Colonic mucosa (tissue), 4 donors: ENCODE data around the gene HABP2. TPM values are rescaled to one million over a fixed set of nuclear protein-coding genes. Genes with fewer than 3 reads are reported as not detected.

Experiments
- DNase-seq: peaks from one replicate; pipeline ENCODE4 v3.0.0-alpha.2; 2020
- H3K27ac ChIP-seq: fragments of 200-600 bp; one replicate; pipeline ENCODE4 v1.8.0; 2021
- H3K27me3 ChIP-seq: fragments of 200-600 bp; one replicate; pipeline ENCODE4 v1.8.0; 2021
- H3K36me3 ChIP-seq: fragments of 200-600 bp; one replicate; pipeline ENCODE4 v1.8.0; 2021
- H3K4me1 ChIP-seq: fragments of 200-600 bp; one replicate; pipeline ENCODE4 v1.8.0; 2021; ENCODE audit warnings: mild to moderate bottlenecking
- H3K4me3 ChIP-seq: fragments of 200-600 bp; one replicate; pipeline ENCODE4 v1.8.0; 2021
- H3K9ac ChIP-seq, 2 donors: one replicate each; pipeline ENCODE4 v1.7.0; 2013; ENCODE audit warnings: control low read depth in 2 of 2, low read depth in 2 of 2, low read length in 2 of 2
- H3K9me3 ChIP-seq: fragments of 200-600 bp; one replicate; pipeline ENCODE4 v1.8.0; 2021
- intact Hi-C: fragments of 100-400 bp; cut with DNase I; formaldehyde crosslinking; loops from one replicate; pipeline ENCODE4 v1.14.1; 2022
- total RNA-seq, 2 donors: library from RNA; stranded (reverse); fragmentation: NEBNext Ultra II Directional in 1 of 2; extraction: Animal tissue kit (Norgen Biotek cat#: 25700) in 1 of 2; gene quantifications; one replicate each; pipeline ENCODE4 v1.2.1, GENCODE V29; 2021
- TF ChIP-seq, protein P1 (sequence below): fragments of 200-600 bp; IDR thresholded peaks from one replicate; pipeline ENCODE4 v1.8.0; 2022; ENCODE audit warnings: antibody characterized with exemption, mild to moderate bottlenecking
- donor health status: healthy.
- donor health status: DM: no; HTN: no; CAD: no.
- donor health status: DM: no; HTN: no; CAD: no.

The HABP2 gene
- total RNA-seq, 2 donors from 2014 or later, result 0.79 TPM; not detected in 1

DNA sequence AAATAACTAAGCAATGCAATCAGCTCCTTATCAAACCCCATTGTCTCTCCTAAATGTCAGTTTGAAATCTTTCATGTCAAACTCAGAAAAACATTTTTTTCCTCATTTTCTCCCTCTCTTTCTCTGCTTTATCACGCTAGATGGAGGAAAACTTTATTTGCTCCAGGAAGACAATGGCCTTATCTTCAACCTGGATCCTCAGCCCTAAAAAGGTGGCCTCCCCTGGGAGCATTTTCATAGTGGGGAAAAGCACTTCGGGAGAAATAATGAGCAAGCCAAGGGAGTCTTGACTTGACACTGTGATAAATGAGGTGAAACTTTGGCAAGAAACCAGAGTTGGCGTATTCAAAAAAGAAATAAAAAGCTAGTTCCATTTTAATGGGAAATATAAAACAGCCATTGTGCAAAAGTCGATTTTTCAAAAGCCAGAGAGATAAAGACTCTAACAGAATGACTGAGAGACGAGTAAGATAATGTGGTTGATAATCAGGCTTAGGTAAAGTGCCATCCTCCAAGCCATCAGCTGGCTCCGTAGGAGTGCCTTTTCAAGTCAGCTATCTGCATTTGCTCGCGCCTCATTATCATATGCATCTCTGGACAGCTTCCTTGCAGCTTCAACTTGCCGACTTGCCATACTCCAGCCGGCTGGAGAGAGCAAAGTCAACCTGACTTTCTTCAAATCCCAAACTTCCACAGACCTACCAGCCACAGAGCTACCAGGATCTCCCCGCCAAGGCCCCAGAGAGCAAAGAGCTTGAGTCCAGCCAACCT, 19.9 kb downstream of the HABP2 start:
- DNase-seq, result no peak
- H3K4me1 ChIP-seq, result no peaks in the 10 kb centered on the region
- intact Hi-C loops, result no loop called here

DNA sequence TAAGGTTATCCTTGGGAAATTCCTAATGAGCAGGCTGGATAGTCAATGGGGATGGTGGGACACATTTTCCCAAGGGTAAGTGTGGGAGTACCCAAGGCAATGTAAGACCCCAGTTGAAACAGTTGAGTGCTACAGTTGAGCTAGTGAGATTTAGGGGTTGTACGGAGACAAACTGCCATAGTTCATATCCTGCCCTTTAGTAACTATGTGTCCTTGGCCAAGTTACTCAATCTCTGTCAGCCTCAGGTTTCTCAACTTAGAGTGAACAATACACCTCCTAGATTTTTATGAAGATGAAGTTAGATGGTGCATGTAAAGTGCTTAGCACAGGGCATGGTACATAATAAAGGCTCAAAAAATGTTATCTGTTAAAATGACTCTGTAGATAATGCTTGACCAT, 20.5 kb downstream of the HABP2 start:
- DNase-seq, result no peak
- TF ChIP-seq, protein P1, sequence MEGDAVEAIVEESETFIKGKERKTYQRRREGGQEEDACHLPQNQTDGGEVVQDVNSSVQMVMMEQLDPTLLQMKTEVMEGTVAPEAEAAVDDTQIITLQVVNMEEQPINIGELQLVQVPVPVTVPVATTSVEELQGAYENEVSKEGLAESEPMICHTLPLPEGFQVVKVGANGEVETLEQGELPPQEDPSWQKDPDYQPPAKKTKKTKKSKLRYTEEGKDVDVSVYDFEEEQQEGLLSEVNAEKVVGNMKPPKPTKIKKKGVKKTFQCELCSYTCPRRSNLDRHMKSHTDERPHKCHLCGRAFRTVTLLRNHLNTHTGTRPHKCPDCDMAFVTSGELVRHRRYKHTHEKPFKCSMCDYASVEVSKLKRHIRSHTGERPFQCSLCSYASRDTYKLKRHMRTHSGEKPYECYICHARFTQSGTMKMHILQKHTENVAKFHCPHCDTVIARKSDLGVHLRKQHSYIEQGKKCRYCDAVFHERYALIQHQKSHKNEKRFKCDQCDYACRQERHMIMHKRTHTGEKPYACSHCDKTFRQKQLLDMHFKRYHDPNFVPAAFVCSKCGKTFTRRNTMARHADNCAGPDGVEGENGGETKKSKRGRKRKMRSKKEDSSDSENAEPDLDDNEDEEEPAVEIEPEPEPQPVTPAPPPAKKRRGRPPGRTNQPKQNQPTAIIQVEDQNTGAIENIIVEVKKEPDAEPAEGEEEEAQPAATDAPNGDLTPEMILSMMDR, result no peak
- Histone ChIP-seq H3K4me1 (no peaks in the 10 kb centered on the region), H3K27me3 (no peaks in the 10 kb centered on the region), H3K9ac (no peak overlapping the region), H3K4me3 (no peak overlapping the region), H3K36me3 (no peaks in the 10 kb centered on the region), H3K27ac (no peak overlapping the region), H3K9me3 (no peaks in the 10 kb centered on the region)
- intact Hi-C loops, result no loop called here

More for the DNA sequence above, 19.9 kb downstream of the HABP2 start:
- Histone ChIP-seq H3K9ac (no peak overlapping the region), H3K36me3 (no peaks in the 10 kb centered on the region), H3K27ac (no peak overlapping the region), H3K27me3 (no peaks in the 10 kb centered on the region), H3K9me3 (no peaks in the 10 kb centered on the region), H3K4me3 (no peak overlapping the region)
- TF ChIP-seq, protein P1, result no peak

DNA sequence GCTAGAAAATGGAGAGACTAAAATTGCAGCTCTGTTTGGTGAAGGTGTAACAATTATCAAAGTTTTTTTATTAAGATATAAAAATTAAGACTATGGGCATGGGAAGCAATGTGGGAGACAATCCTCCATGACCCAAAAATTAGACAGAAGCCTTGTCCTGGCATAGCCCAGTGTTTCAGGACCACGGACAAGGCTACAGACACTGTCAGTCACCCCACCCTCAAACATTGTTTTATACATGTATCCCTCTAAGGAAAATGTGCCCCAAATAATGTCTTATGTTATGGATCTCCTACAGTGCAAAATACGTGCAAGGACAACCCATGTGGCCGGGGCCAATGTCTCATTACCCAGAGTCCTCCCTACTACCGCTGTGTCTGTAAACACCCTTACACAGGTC, 24.0 kb downstream of the HABP2 start:
- H3K9ac ChIP-seq, result no peak overlapping the region
- H3K9me3 ChIP-seq, result no peaks in the 10 kb centered on the region
- no peak for DNase-seq
- TF ChIP-seq, protein P1, result no peak
- no peaks in the 10 kb centered on the region for H3K36me3 ChIP-seq
- no peaks in the 10 kb centered on the region for H3K27me3 ChIP-seq
- H3K27ac ChIP-seq, result no peak overlapping the region
- H3K4me1 ChIP-seq, result no peaks in the 10 kb centered on the region
- intact Hi-C loops, result no loop called here
- no peak overlapping the region for H3K4me3 ChIP-seq

DNA sequence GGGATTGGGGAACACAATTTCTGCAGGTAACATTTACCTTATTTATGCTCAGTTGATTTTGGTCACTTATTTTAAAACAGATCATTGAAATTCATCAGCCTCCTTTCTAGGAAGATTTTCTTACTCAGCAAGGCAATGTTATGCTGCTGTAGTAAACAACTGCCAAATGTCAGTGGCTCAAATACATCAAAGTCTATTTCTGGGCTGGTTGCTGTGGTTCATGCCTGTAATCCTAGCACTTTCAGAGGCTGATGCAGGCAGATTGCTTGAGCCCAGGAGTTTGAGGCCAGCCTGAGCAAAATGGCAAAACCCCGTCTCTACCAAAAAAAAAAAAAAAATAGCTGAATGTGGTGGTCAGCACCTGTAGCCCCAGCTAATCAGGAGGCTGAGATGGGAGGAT, 25.9 kb downstream of the HABP2 start:
- DNase-seq, result no peak
- H3K9ac ChIP-seq, result no peak overlapping the region
- H3K27ac ChIP-seq, result no peak overlapping the region
- no peaks in the 10 kb centered on the region for H3K4me1 ChIP-seq
- no peaks in the 10 kb centered on the region for H3K36me3 ChIP-seq
- no peak overlapping the region for H3K4me3 ChIP-seq
- intact Hi-C loops, result no loop called here
- TF ChIP-seq, protein P1, result no peak
- H3K9me3 ChIP-seq, result no peaks in the 10 kb centered on the region
- H3K27me3 ChIP-seq, result no peaks in the 10 kb centered on the region

DNA sequence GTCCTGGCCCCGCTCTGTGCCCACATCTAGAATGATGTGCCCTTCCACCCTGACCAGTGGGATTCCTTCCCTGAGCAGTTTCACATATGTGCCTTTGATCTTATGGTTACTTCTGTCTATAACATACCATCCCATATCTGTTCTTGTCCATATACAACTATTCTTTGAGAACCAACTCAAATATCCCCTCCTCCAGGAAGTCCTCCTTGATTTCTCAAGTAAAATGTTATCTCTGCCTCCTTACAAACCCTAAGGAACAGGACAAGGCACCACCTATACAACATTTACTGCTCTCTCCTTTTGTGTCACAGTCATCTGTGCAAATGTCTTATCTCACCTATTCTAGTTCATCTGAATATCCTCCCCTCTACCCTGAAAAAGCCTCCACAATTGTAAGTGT, 28.2 kb downstream of the HABP2 start:
- Histone ChIP-seq H3K4me1 (no peaks in the 10 kb centered on the region), H3K9me3 (no peaks in the 10 kb centered on the region), H3K4me3 (no peak overlapping the region), H3K9ac (no peak overlapping the region), H3K27me3 (no peaks in the 10 kb centered on the region), H3K27ac (no peak overlapping the region), H3K36me3 (no peaks in the 10 kb centered on the region)
- intact Hi-C loops, result no loop called here
- no peak for DNase-seq
- TF ChIP-seq, protein P1, result no peak
